HepG2 (cell line): Measurements from ENCODE around the gene NECAB2. TPM values are rescaled to one million over a fixed set of nuclear protein-coding genes. Genes with fewer than 3 reads are reported as not detected.

Source experiments
- ATAC-seq: fragments of 200-7000 bp; cut with Tn5 transposase; 3 replicates; pipeline ENCODE4 v1.9.1; 2020; ENCODE audit warnings: mild to moderate bottlenecking, moderate library complexity
- BruUV-seq: library from RNA; stranded (reverse); fragments of 400-500 nt; replicated peaks from 2 replicates; lab custom pipeline; 2021; lab: Mats Ljungman, UMichigan
- CTCF ChIA-PET: fragments of 300-600 bp; formaldehyde crosslinking; extraction: SDS; loops from one replicate; lab custom pipeline; 2021; ENCODE audit warnings: low total read pairs, inconsistent platforms, low intra/inter-chr PET ratio; lab: Yijun Ruan, JAX
- POLR2A ChIA-PET: fragments of 350-600 bp; sonication (Branson Sonifier 250); formaldehyde crosslinking; loops from one replicate; lab custom pipeline; 2020; ENCODE audit warnings: antibody characterized with exemption, inconsistent platforms; lab: Yijun Ruan, JAX
- DNase-seq: peaks from one replicate; pipeline ENCODE4 v3.0.0-alpha.2; 2015; ENCODE audit warnings: low spot score
- FAIRE-seq: peaks from 3 replicates; lab custom pipeline; 2011; peaks lifted over from hg19 to GRCh38; lab: Jason Lieb, UNC
- H2AFZ ChIP-seq: one replicate; pipeline ENCODE4 v1.6.1; 2011; ENCODE audit warnings: low read length, inconsistent platforms
- H3K27ac ChIP-seq: fragments of 300-600 bp; 3 replicates; pipeline ENCODE4 v1.8.0; 2011; ENCODE audit warnings: mixed run types, mild to moderate bottlenecking, mixed read lengths, low read length, inconsistent platforms; ENCODE audit not compliant: insufficient read depth; ENCODE audit errors: extremely low read length
- H3K27me3 ChIP-seq, 2 experiments: fragments of 200-600 bp in 1 of 2; 2 replicates in 1 of 2; 3 replicates in 1 of 2; pipeline versions ENCODE4 v1.6.0 to v1.8.0; 2011; ENCODE audit warnings: low read length in 2 of 2, mild to moderate bottlenecking in 2 of 2, moderate library complexity in 2 of 2, inconsistent platforms in 1 of 2; ENCODE audit not compliant: insufficient read depth in 2 of 2, control insufficient read depth in 1 of 2
- H3K36me3 ChIP-seq, 2 experiments: fragments of 200-600 bp in 1 of 2; replicated peaks in 1 of 2; 2 replicates in 1 of 2; 3 replicates in 1 of 2; pipeline versions ENCODE4 v1.5.1 to v1.8.0; 2011; ENCODE audit warnings: low read length in 2 of 2, inconsistent platforms in 1 of 2; ENCODE audit not compliant: insufficient read depth in 2 of 2, control insufficient read depth in 1 of 2
- H3K4me1 ChIP-seq: 2 replicates; pipeline ENCODE4 v1.5.1; 2012; ENCODE audit warnings: low read length, inconsistent platforms; ENCODE audit not compliant: insufficient read depth
- H3K4me2 ChIP-seq: 2 replicates; pipeline ENCODE4 v1.6.0; 2011; ENCODE audit warnings: low read depth, low read length, inconsistent platforms
- H3K4me3 ChIP-seq, 3 experiments: fragments of 200-600 bp in 1 of 3; sonication (generic), shearing (Covaris generic) in 1 of 3; replicated peaks in 1 of 3; 2 replicates each; pipeline ENCODE4 v1.5.1; 2011 to 2016; ENCODE audit warnings: low read length in 3 of 3, inconsistent platforms in 2 of 3, low read depth in 2 of 3, mild to moderate bottlenecking in 2 of 3, control low read depth in 1 of 3, mixed read lengths in 1 of 3; ENCODE audit not compliant: insufficient read depth in 1 of 3
- H3K79me2 ChIP-seq: one replicate; pipeline ENCODE4 v1.6.1; 2011; ENCODE audit warnings: low read length, inconsistent platforms; ENCODE audit not compliant: insufficient read depth
- H3K9ac ChIP-seq: 2 replicates; pipeline ENCODE4 v1.6.0; 2011; ENCODE audit warnings: mild to moderate bottlenecking, low read depth, low read length, inconsistent platforms; ENCODE audit not compliant: insufficient read depth
- H3K9me3 ChIP-seq: 2 replicates; pipeline ENCODE4 v1.5.1; 2012; ENCODE audit warnings: mild to moderate bottlenecking, low read length
- H4K20me1 ChIP-seq: 2 replicates; pipeline ENCODE4 v1.6.0; 2011; ENCODE audit warnings: inconsistent platforms, mild to moderate bottlenecking, low read length, moderate library complexity; ENCODE audit not compliant: insufficient read depth
- AGO2 ChIP-seq: fragments of 200-400 bp; formaldehyde crosslinking; optimal IDR thresholded peaks from 2 replicates; pipeline ENCODE3; 2017; ENCODE audit warnings: mild to moderate bottlenecking, low read depth, low read length, moderate library complexity
- CHCHD3 ChIP-seq: sonication (generic); formaldehyde crosslinking; IDR thresholded peaks from 2 replicates; pipeline ENCODE4 v1.8.0; 2022; ENCODE audit warnings: mild to moderate bottlenecking, missing genetic modification reagents, moderate library complexity
- ZNF792 ChIP-seq: IDR thresholded peaks from 2 replicates; pipeline ENCODE4 v1.6.1; 2016
- WGBS: methylation state at CpG from one replicate; pipeline ENCODE4 v1.1.6; 2017; ENCODE audit warnings: low lambda C conversion rate; 5-methylcytosine and 5-hydroxymethylcytosine counted together
- in situ Hi-C: cut with HindIII; loops from 2 replicates; pipeline ENCODE4 v1.10.0; 2017; ENCODE audit warnings: low pct_unique_long_range_greater_than_20kb; ENCODE audit not compliant: extremely low pct_ligation_motif_present
- intact Hi-C: fragments of 100-400 bp; cut with micrococcal nuclease; formaldehyde crosslinking; loops from one replicate; pipeline ENCODE4 v1.10.0; 2022; ENCODE audit not compliant: unreplicated experiment
- polyA plus RNA-seq, 8 experiments: library from polyadenylated mRNA; depleted of rRNA in 3 of 8; stranded (reverse) in 7 of 8; unstranded in 1 of 8; fragments of >200 nt; fragmentation: Illumina TruSeq in 4 of 8; extraction: Trizol in 4 of 8; gene quantifications; 2 replicates each; pipeline versions ENCODE4 v1.2.1 to v1.2.3, GENCODE V29; 2011 to 2016; ENCODE audit warnings: low read depth in 4 of 8, missing spikeins in 1 of 8, mixed read lengths in 1 of 8; ENCODE audit not compliant: insufficient read depth in 1 of 8
- total RNA-seq, 5 experiments: library from RNA; depleted of rRNA; stranded (reverse); fragments of >200 nt; fragmentation: Illumina TruSeq; extraction: Trizol; gene quantifications; 2 replicates each; pipeline ENCODE4 v1.2.3, GENCODE V29; 2016; ENCODE audit warnings: low read depth in 1 of 5

Gene NECAB2
- total and polyA plus RNA-seq, 2 of the 13 experiments (the other 11 are each of a cell fraction or from before 2014, with no cell fraction given) = 0.21 to 0.49 TPM

GRCh38 chr16:83932304-83932703 is 35.7 kb upstream of the NECAB2 start:
- peaks cover 41% of the 10 kb centered on the region for H3K4me1 ChIP-seq
- ChIA-PET CTCF (no interaction called here), POLR2A (interaction anchor here (1.0 to 1.5 kb wide), 2 partner anchors 11 to 21 kb away, joined by 3 to 5 read pairs; partner anchors contain the start of gene OSGIN1)
- FAIRE-seq = no peak
- in situ Hi-C loops = no loop called here
- no peaks in the 10 kb centered on the region for H4K20me1 ChIP-seq
- no TSS peak for BruUV-seq
- peak; percentile 7; the same call in 1 of the 3 replicates for ATAC-seq
- no peaks in the 10 kb centered on the region for H3K36me3 ChIP-seq
- peaks cover 7 to 65% of the 10 kb centered on the region in 2 experiments; a peak in 4 of 5 replicates for H3K27me3 ChIP-seq
- H3K4me2 ChIP-seq = no peak overlapping the region
- H3K9me3 ChIP-seq = no peaks in the 10 kb centered on the region
- WGBS = 74% methylated on average over 10 of the region's 11 CpGs
- H3K79me2 ChIP-seq = no peaks in the 10 kb centered on the region
- DNase-seq = no peak
- H3K4me3 ChIP-seq = no peak overlapping the region
- H3K9ac ChIP-seq = no peak overlapping the region
- intact Hi-C loops = no loop called here
- no peak for TF ChIP-seq ZNF792 (CRISPR knock-in tag)
- no peak overlapping the region for H2AFZ ChIP-seq
- no peak overlapping the region for H3K27ac ChIP-seq

DNA sequence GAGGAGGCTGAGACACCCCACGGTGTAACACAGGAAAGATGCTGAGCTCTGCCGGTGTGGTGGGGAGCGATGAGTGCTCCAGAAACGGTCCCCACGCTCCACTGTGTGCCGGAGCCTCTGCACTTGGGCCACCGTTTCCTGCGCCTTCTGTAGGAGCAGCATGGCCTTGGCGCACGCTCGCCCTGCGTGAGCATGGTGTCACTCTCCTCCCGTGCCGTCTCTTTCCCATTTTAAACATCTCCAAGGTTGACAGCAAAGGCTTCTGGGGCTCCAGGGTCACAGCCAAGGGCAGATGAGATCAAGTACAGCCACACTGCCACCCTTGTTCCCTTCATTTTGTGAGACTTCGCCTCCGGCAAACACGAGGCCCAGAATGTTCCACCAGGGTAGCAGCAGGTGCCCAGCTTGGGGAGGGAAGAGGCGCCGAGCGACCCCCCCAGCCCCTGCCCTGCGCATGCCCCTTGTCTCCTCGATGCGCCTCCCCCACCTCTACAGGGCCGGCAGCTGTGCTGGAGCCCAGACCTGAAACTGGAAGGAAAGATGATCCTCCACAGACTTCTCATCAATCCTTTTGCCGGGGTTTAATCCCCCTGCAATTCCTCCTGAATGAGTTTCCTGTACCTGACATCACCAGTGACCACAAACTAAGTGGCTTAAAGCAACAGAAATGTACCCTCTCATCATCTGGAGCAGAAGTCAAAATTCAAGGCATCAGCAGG is 34.9 kb upstream of the NECAB2 start:
- intact Hi-C loops (no loop called here), in situ Hi-C loops (no loop called here)
- peaks cover 40% of the 10 kb centered on the region for H3K4me1 ChIP-seq
- H3K9ac ChIP-seq = no peak overlapping the region
- no peak overlapping the region for H3K4me3 ChIP-seq
- H3K9me3 ChIP-seq = no peaks in the 10 kb centered on the region
- DNase-seq (no peak), ATAC-seq (no peak), FAIRE-seq (no peak)
- no peaks in the 10 kb centered on the region for H3K79me2 ChIP-seq
- WGBS = 75% methylated on average over 25 of the region's 25 CpGs
- no TSS peak for BruUV-seq
- ChIA-PET CTCF (no interaction called here), POLR2A (interaction anchor here (1.0 to 3.9 kb wide), 3 partner anchors 10 to 20 kb away, joined by 3 to 16 read pairs (median 5); partner anchors contain the start of gene OSGIN1)
- no peak overlapping the region for H3K4me2 ChIP-seq
- H3K36me3 ChIP-seq = no peaks in the 10 kb centered on the region
- H3K27me3 ChIP-seq = peaks cover 7 to 70% of the 10 kb centered on the region in 2 experiments; a peak in 4 of 5 replicates
- H3K27ac ChIP-seq = no peak overlapping the region
- no peaks in the 10 kb centered on the region for H4K20me1 ChIP-seq
- TF ChIP-seq AGO2 (peak; percentile 36), CHCHD3 (no peak)
- H2AFZ ChIP-seq = no peak overlapping the region
